SK-N-SH (cell line): Measurements from ENCODE around the gene ACOXL. TPM values are rescaled to one million over a fixed set of nuclear protein-coding genes. Genes with fewer than 3 reads are reported as not detected.

Experiments used
- CTCF ChIA-PET: fragments of 300-600, 350-600 bp; formaldehyde crosslinking; extraction: SDS; loops from one replicate; lab custom pipeline; 2021; lab: Yijun Ruan, JAX
- POLR2A ChIA-PET: fragments of 350-600 bp; sonication (Branson Sonifier 250); formaldehyde crosslinking; extraction: SDS; loops from one replicate; lab custom pipeline; 2020; ENCODE audit warnings: antibody characterized with exemption, inconsistent platforms; lab: Yijun Ruan, JAX
- DNase-seq: peaks from one replicate; pipeline ENCODE4 v3.0.0; 2012
- H2AFZ ChIP-seq: fragments of 200-600 bp; sonication (generic); 2 replicates; pipeline ENCODE4 v1.8.1; 2016; ENCODE audit warnings: antibody characterized with exemption, mild to moderate bottlenecking, low read depth
- H3F3A ChIP-seq: fragments of 200-600 bp; sonication (generic); replicated peaks from 2 replicates; pipeline ENCODE3; 2016; ENCODE audit warnings: antibody characterized with exemption, mild to moderate bottlenecking; ENCODE audit not compliant: insufficient read depth
- H3K27ac ChIP-seq, 2 experiments: fragments of 200-500 bp in 1 of 2; fragments of 200-600 bp in 1 of 2; sonication (Bioruptor generic) in 1 of 2; sonication (generic), shearing (Covaris generic) in 1 of 2; 2 replicates each; pipeline versions ENCODE4 v1.5.1 to v1.6.1; 2014 to 2016; ENCODE audit warnings: low read depth in 2 of 2, inconsistent platforms in 1 of 2, low read length in 1 of 2, mild to moderate bottlenecking in 1 of 2, mixed read lengths in 1 of 2
- H3K27me3 ChIP-seq: fragments of 200-600 bp; sonication (generic), shearing (Covaris generic); 2 replicates; pipeline ENCODE4 v1.6.1; 2016; ENCODE audit warnings: mixed run types; ENCODE audit not compliant: insufficient read depth
- H3K36me3 ChIP-seq, 2 experiments: fragments of 200-500 bp in 1 of 2; fragments of 200-600 bp in 1 of 2; sonication (Bioruptor generic) in 1 of 2; sonication (generic) in 1 of 2; replicated peaks in 1 of 2; 2 replicates each; pipeline versions ENCODE3 to v1.5.1; 2014 to 2016; ENCODE audit warnings: low read length in 1 of 2, mild to moderate bottlenecking in 1 of 2; ENCODE audit not compliant: insufficient read depth in 2 of 2, control insufficient read depth in 1 of 2
- H3K4me1 ChIP-seq, 2 experiments: fragments of 200-500 bp in 1 of 2; fragments of 200-600 bp in 1 of 2; sonication (Bioruptor generic) in 1 of 2; sonication (generic), shearing (Covaris generic) in 1 of 2; 2 replicates each; pipeline versions ENCODE4 v1.5.1 to v1.6.1; 2014 to 2016; ENCODE audit warnings: low read depth in 1 of 2, low read length in 1 of 2, mixed run types in 1 of 2; ENCODE audit not compliant: insufficient read depth in 2 of 2, control insufficient read depth in 1 of 2
- H3K4me2 ChIP-seq: fragments of 200-600 bp; sonication (generic), shearing (Covaris generic); 2 replicates; pipeline ENCODE4 v1.6.1; 2017; ENCODE audit warnings: mixed run types
- H3K4me3 ChIP-seq, 2 experiments: fragments of 200-500 bp in 1 of 2; fragments of 200-600 bp in 1 of 2; sonication (Bioruptor generic) in 1 of 2; sonication (generic), shearing (Covaris generic) in 1 of 2; 2 replicates each; pipeline versions ENCODE4 v1.5.1 to v1.8.1; 2014 to 2016; ENCODE audit warnings: low read depth in 2 of 2, inconsistent platforms in 1 of 2, low read length in 1 of 2, mild to moderate bottlenecking in 1 of 2, mixed read lengths in 1 of 2, moderate library complexity in 1 of 2
- H3K79me2 ChIP-seq: fragments of 200-600 bp; sonication (generic); 2 replicates; pipeline ENCODE4 v1.8.1; 2017; ENCODE audit warnings: mild to moderate bottlenecking; ENCODE audit not compliant: insufficient read depth
- H3K9ac ChIP-seq: fragments of 200-600 bp; sonication (generic); 2 replicates; pipeline ENCODE4 v1.6.1; 2017; ENCODE audit warnings: mixed run types
- H3K9me2 ChIP-seq: fragments of 200-600 bp; sonication (generic); 2 replicates; pipeline ENCODE4 v1.6.1; 2017; ENCODE audit warnings: mixed run types
- H3K9me3 ChIP-seq: fragments of 200-600 bp; sonication (generic); 2 replicates; pipeline ENCODE4 v1.6.1; 2017; ENCODE audit warnings: mixed run types, mild to moderate bottlenecking, moderate library complexity
- H4K20me1 ChIP-seq: fragments of 200-600 bp; sonication (generic); 2 replicates; pipeline ENCODE4 v1.6.1; 2017; ENCODE audit warnings: mild to moderate bottlenecking, mixed run types; ENCODE audit not compliant: insufficient read depth
- ELF1 ChIP-seq: IDR thresholded peaks from 2 replicates; pipeline ENCODE4 v1.4.0; 2012
- FOXJ3 ChIP-seq: sonication (generic); formaldehyde crosslinking; IDR thresholded peaks from 2 replicates; pipeline ENCODE4 v1.5.1; 2020; ENCODE audit warnings: mild to moderate bottlenecking, missing genetic modification reagents
- GABPA ChIP-seq: IDR thresholded peaks from 2 replicates; pipeline ENCODE4 v1.4.0; 2012; ENCODE audit warnings: low read depth, mild to moderate bottlenecking
- IRF3 ChIP-seq: fragments of 150-350 bp; IDR thresholded peaks from 2 replicates; pipeline ENCODE4 v1.6.1; 2016; ENCODE audit warnings: mild to moderate bottlenecking, low read depth, low read length
- JUND ChIP-seq: IDR thresholded peaks from 2 replicates; pipeline ENCODE4 v1.4.0; 2012
- MAX ChIP-seq: IDR thresholded peaks from 2 replicates; pipeline ENCODE4 v1.4.0; 2012; ENCODE audit warnings: low read depth
- MXI1 ChIP-seq: IDR thresholded peaks from 2 replicates; pipeline ENCODE4 v1.6.1; 2012; ENCODE audit warnings: mild to moderate bottlenecking, low read depth, low read length, improper control_type of control experiment
- NRF1 ChIP-seq: IDR thresholded peaks from 2 replicates; pipeline ENCODE4 v1.6.1; 2012; ENCODE audit warnings: low read depth, mild to moderate bottlenecking, low read length
- PBX3 ChIP-seq: IDR thresholded peaks from 2 replicates; pipeline ENCODE4; 2012
- POLR2AphosphoS5 ChIP-seq: IDR thresholded peaks from 2 replicates; pipeline ENCODE4 v1.6.1; 2012; ENCODE audit warnings: low read depth, low read length
- RXRA ChIP-seq: IDR thresholded peaks from 2 replicates; pipeline ENCODE4 v1.4.0; 2012; ENCODE audit warnings: low read depth, mild to moderate bottlenecking, borderline replicate concordance
- SIN3A ChIP-seq: IDR thresholded peaks from 2 replicates; pipeline ENCODE4 v1.6.1; 2012; ENCODE audit warnings: low read depth, mild to moderate bottlenecking, low read length, moderate library complexity, borderline replicate concordance
- SMC3 ChIP-seq: IDR thresholded peaks from 2 replicates; pipeline ENCODE4 v1.6.1; 2012; ENCODE audit warnings: low read depth, low read length, improper control_type of control experiment
- TAF1 ChIP-seq: IDR thresholded peaks from 2 replicates; pipeline ENCODE4 v1.6.1; 2012; ENCODE audit warnings: low read depth, mild to moderate bottlenecking, low read length, moderate library complexity, borderline replicate concordance
- TEAD4 ChIP-seq: IDR thresholded peaks from 2 replicates; pipeline ENCODE4 v1.4.0; 2012; ENCODE audit warnings: mild to moderate bottlenecking, borderline replicate concordance; ENCODE audit not compliant: insufficient read depth
- USF2 ChIP-seq: fragments of 150-350 bp; IDR thresholded peaks from 2 replicates; pipeline ENCODE4 v1.6.1; 2017; ENCODE audit warnings: antibody characterized with exemption, low read length, low read depth, borderline replicate concordance
- YY1 ChIP-seq: IDR thresholded peaks from 2 replicates; pipeline ENCODE4 v1.4.0; 2012; ENCODE audit warnings: low read depth, mild to moderate bottlenecking
- WGBS: methylation state at CpG from one replicate; pipeline ENCODE4 v1.1.6; 2017; ENCODE audit warnings: low lambda C conversion rate; 5-methylcytosine and 5-hydroxymethylcytosine counted together
- polyA plus RNA-seq, 3 experiments: library from polyadenylated mRNA; depleted of rRNA; stranded (reverse); fragments of >200 nt; gene quantifications; 2 replicates each; pipeline ENCODE4 v1.2.3, GENCODE V29; 2012

The ACOXL gene
- polyA plus RNA-seq, 1 of the 3 experiments (the other 2 are of a cell fraction) = not detected

- no peak for TF ChIP-seq POLR2AphosphoS5
- TF ChIP-seq MXI1 = no peak
- no peak for TF ChIP-seq TEAD4
Observed at GRCh38 chr2:110717734-110718133, 14.6 kb upstream of the ACOXL start (continued).

- no peak overlapping the region for H3K4me3 ChIP-seq
- ChIA-PET CTCF (interaction anchor here (1.2 kb wide), 1 partner anchor 8 kb away, joined by 3 read pairs; no protein-coding TSS in a partner anchor), POLR2A (no interaction called here)
- H3K4me1 ChIP-seq = no peaks in the 10 kb centered on the region
- H3K36me3 ChIP-seq = no peaks in the 10 kb centered on the region
- no peaks in the 10 kb centered on the region for H3K9me2 ChIP-seq
- H3K27me3 ChIP-seq = peaks cover 19% of the 10 kb centered on the region
- H3K9ac ChIP-seq = no peak overlapping the region
- no peak for DNase-seq
- no peak overlapping the region for H3K4me2 ChIP-seq
- H3K9me3 ChIP-seq = no peaks in the 10 kb centered on the region
- 26% methylated on average over 2 of the region's 2 CpGs for WGBS
- no peaks in the 10 kb centered on the region for H4K20me1 ChIP-seq
- no peak overlapping the region for H3K27ac ChIP-seq
- no peaks in the 10 kb centered on the region for H3F3A ChIP-seq
- no peaks in the 10 kb centered on the region for H3K79me2 ChIP-seq
- TF ChIP-seq JUND = no peak
- no peak for TF ChIP-seq IRF3
- no peak for TF ChIP-seq MAX
- TF ChIP-seq YY1 = no peak
- no peak for TF ChIP-seq NRF1
- no peak for TF ChIP-seq ELF1
- no peak for TF ChIP-seq TAF1
- no peak for TF ChIP-seq FOXJ3 (CRISPR knock-in tag)
- TF ChIP-seq SIN3A = no peak
- no peak for TF ChIP-seq GABPA
- no peak for TF ChIP-seq PBX3
- no peak for TF ChIP-seq RXRA
- no peak for TF ChIP-seq SMC3
- TF ChIP-seq USF2 = no peak
- TF ChIP-seq MXI1 = no peak
- TF ChIP-seq, all 33 proteins: peak for 0
- H2AFZ ChIP-seq = no peak overlapping the region
Observed at GRCh38 chr2:110718382-110718781, 14.0 kb upstream of the ACOXL start.
